ENCODE data around the gene LRRFIP1.
"Not testable (repeated sequence)": the region's sequence is repeated elsewhere in the genome, so short reads cannot be mapped to it uniquely, and the experiment has no call there.

LRRFIP1 gene

GRCh38 chr2:237682856-237683670, 55.7 kb downstream of the LRRFIP1 start:
- no peak for DNase-seq (ENCODE audit: low read depth in 1 of 2, low spot score in 1 of 2)

DNA sequence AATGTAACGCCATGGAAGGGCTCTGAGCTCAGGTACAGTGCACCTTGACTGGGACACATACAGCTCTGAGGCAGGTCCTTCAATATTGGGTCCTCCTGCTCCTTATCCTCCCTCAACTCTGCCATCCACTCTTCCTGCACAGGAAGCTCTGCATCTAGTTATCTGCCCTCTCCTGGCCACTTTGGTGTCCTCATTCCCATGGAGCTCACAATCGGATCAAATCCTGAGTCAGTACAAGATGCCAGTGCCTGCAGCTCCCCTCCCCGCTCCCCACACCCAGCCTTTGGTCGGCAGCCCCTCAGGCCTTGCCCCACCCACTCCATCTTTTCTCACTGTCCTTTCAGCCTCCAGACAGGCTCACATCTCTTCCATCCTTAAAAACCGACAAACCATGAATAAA, 58.0 kb downstream of the LRRFIP1 start:
- DNase-seq (ENCODE audit: low read depth in 1 of 2, low spot score in 1 of 2): no peak

DNA sequence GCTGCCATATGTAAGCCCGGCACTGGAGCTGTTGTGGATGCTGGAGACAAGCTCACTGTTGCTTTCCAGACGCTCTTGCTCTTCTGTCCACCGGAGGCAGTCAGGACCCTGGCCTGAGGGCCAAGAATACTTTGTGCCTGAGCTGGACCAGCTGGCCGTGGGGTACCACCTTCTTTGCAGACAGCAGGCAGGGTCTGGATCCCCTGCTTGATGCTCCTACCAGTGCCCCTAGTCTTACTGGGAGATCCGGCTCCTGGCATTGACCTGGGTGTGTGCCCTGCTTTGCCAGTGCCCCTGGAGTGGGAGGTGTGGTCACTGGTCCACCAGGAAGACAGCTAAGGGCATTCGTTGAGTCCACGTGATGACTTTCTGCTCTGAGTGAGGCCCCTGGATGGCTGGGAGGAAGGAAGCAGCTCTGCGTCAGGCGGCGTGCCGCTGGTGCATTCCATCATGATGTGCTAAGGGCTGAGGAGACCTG, 59.3 kb downstream of the LRRFIP1 start:
- DNase-seq (ENCODE audit: low read depth in 1 of 2, low spot score in 1 of 2): no peak

DNA sequence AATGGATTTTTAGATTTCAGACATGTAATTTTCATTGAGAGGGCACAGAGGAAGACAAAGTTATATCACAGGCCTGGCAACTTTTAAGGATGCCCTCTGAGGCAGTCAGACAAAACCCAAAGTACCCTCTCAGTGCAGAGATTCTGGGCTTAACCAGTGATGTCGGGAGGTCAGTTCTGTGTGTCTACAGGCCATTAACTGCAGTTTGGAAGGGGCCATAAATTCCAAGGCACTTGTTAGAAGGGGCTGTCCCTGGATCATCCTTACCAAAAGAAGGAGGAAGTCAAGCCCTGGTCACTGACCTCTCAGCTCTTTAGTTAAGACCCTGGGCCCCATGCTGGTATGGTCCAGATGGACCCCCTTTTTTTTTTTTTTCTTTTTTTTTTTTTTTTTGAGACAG, 60.7 kb downstream of the LRRFIP1 start:
- no peak for DNase-seq (ENCODE audit: low read depth in 1 of 2, low spot score in 1 of 2)

DNA sequence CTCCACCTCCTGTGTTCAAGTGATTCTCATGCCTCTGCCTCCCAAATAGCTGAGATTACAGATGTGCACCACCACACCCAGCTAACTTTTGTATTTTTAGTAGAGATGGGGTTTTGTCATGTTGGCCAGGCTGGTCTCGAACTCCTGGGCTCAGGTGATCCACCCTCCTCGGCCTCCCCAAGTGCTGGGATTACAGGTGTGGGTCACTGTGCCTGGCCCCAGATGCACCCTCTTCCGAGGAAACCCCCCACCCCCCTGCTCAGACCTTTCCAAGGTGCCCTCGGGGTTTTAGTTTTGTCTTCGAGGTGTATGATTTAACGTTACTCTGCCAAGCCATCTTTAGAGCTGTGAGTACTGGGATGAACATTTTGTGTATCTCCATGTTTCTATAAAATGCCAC, 61.2 kb downstream of the LRRFIP1 start:
- not testable (repeated sequence) for DNase-seq (ENCODE audit: low read depth in 1 of 2, low spot score in 1 of 2)

DNA sequence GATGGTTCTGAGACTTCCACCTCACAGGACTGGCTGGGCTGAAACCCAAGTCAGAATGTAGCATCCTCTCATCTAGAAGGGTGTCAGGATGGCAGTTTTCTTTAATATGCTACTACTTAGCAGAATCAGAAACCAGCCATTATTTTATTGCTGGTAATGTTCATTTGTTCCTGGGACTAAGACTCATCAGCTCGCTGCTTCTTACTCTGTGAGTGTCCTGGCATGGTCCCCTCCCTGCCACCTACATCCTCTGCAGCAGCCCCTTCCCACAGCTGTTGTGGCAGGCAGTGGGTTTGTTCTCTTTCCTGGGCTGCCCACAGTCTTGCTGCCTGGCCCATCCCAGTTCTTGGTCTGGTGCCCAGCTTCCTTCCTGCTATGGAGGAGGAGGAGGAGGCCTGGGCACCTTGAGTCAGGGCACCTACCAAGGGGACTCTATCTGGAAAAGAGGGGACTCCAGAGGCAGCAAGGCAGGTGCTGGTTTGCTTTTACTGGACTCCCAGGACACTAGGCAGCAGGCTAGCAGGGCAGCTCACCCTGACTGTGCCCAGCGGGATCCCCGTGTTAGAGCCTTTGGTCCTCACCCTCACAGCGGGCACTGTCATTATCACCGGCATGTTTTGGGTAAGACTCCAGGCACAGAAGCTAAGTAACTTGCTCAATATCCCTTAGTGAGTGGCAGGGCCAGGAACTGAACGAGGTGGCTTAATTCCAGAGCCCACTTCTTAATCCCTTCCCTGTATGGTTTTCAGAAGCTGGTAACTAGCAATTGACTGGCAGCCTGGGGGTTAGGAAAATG, 62.1 kb downstream of the LRRFIP1 start:
- no peak for DNase-seq (ENCODE audit: low read depth in 1 of 2, low spot score in 1 of 2)

DNA sequence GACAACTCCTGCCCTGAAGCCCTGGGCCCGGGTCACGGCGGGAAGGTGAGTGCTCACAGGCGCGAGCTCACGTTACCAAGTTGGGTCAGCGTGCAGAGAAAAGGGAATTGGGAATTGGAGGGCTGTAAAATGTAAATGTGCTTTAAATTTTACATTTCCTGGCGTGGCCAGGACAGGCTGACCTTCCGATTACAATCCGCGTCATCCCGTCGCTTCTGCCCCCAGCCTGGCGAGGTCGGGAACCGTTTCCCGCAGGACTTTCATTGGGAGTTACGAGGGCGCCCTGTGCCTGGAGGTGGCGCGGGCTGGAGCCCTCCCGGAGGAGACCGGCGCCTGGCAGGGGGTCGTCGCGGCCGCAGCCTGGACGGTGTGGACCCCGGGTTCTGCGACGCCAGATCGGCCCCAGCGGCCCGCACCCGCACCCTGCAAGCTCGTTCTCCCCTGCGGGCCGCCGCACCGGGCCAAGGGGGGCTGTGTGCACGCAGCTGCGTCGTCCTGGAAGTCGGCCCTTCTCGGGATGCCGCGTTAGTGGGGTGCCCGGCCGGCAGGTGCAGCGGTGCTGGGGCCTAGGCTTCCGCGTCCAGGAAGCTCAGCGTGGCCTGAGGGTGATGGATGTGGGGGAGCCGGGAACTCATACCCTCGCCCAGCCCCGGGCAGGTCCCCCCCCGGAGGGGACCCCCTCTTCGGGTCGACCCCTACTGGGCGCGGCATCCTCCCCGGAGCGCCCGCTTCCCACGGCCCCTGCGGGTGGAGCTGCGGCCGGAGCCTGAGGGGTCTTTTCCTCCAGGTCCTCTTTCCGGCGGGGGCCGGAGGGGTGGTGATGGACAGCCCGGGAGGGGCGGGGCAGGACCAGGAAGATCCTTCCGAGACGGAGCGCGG, 63.9 kb downstream of the LRRFIP1 start:
- no peak for DNase-seq (ENCODE audit: low read depth in 1 of 2, low spot score in 1 of 2)

GRCh38 chr2:237691908-237692600, 64.7 kb downstream of the LRRFIP1 start:
- peak; percentile 91 to 94 for DNase-seq (ENCODE audit: low read depth in 1 of 2, low spot score in 1 of 2)

- DNase-seq (ENCODE audit: low read depth in 1 of 2, low spot score in 1 of 2): no peak
Observed at GRCh38 chr2:237692601-237693290, 65.4 kb downstream of the LRRFIP1 start.

- DNase-seq (ENCODE audit: low read depth in 1 of 2, low spot score in 1 of 2): no peak
Observed at GRCh38 chr2:237693291-237693994, 66.1 kb downstream of the LRRFIP1 start.

DNA sequence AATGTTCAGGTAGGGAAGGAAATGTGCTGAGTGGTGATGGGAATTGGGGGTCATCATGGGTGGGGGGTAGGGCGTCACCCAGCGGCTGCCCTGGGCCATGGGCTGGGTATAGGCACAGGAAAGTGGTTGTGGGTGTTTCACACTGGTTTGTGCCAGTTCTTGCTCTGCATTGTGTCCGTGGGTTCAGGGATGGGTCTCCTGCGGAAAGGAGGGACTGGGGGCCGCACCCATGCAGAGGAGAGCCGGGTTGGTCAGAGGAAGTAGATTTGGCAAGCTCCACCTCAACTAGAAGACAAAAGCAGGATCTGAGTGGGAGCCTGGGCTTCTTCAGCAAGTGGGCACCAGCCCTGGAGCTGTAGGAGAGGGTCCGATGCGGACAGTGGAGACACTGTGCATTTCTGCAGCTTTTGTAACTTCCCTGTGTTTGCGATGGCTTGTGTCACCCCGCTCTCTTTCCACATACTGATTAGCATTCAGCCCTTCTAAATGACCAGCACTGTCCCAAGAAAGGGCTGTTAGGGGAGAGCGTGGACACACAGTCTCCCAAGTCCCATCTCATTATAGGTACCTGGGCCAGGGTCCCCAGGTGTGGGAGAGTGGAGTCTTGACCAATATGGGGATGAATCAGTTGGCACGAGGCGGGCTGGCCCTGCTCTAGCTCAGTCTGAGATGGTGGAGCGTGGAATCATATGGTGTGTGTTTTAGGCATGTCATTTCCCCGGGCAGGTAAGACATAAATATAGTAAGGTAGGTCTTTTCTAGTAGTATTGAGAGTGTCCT, 67.2 kb downstream of the LRRFIP1 start:
- DNase-seq (ENCODE audit: low read depth in 1 of 2, low spot score in 1 of 2): no peak

GRCh38 chr2:237695201-237695780, 67.9 kb downstream of the LRRFIP1 start:
- DNase-seq (ENCODE audit: low read depth in 1 of 2, low spot score in 1 of 2): no peak

DNA sequence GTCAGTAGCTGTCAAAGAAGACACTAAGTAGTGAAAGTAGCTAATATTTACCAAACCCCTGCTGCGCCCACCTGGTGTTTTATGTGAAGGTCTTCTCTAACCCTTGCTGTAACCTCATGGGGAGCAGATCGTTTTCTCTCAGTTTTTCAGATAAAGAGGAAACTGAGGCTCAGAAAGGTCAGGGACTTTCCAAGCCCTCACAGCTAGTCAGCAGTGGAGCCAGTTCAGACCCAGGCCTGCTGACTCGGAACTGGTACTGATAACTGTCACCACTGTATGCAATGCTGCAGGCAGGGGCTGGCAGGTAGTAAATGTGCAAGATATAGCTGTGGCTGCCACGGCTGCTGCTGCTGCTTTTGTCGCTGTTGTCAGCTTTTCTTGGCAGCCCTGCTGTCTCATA, 69.1 kb downstream of the LRRFIP1 start:
- no peak for DNase-seq (ENCODE audit: low read depth in 1 of 2, low spot score in 1 of 2)

DNA sequence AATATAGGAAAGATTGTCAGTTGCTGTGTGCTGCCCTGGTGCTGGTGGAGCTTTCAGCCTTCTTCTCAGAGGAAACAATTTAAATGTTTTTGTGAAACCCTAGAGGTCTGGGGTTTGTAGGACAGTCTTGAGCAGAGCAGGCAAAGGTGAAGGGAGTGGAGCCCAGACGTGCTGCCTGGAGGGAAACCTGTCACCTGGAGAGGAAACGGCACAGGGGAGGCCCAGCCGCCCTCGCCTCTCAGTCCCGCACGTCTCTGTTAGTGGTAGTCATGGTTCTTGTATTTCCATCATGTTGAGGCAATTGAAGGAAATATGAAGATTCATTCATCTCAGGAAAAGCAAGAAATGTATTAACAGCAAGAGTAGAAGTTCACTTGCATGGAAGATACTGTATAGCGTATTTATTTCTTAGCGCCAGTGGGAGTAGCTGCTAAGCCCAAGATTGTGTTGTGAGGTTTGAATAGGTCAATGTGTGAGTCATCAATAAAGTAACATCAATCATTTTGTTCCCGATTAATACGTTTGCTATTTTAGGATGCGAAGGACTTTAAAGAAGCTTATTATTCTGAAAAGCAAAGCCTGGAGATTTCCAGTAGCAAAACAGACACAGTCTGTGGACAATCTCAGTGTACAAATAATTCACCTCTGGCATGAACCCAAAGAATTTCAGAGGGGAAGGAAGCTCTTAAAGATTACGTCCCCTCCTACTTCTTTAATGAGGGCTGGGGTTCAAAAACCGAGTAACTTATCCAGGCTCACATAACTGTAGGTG, 70.4 kb downstream of the LRRFIP1 start:
- no peak for DNase-seq (ENCODE audit: low read depth in 1 of 2, low spot score in 1 of 2)

- DNase-seq (ENCODE audit: low read depth in 1 of 2, low spot score in 1 of 2): no peak
Observed at GRCh38 chr2:237698358-237698694, 70.9 kb downstream of the LRRFIP1 start.

- no peak for DNase-seq (ENCODE audit: low read depth in 1 of 2, low spot score in 1 of 2)
Observed at GRCh38 chr2:237699870-237700511, 72.6 kb downstream of the LRRFIP1 start.

GRCh38 chr2:237700512-237701032, 73.2 kb downstream of the LRRFIP1 start:
- DNase-seq (ENCODE audit: low read depth in 1 of 2, low spot score in 1 of 2): peak; percentile 52 to 60

All from stimulated activated CD4-positive, alpha-beta T cell treated with anti-CD3 and anti-CD28 coated beads, Interleukin-15, amount 100 ng/mL, for 1 hour (primary cell).